Skin epidermis (tissue), 12 donors: ENCODE measurements around the gene CALU.
A peak's percentile ranks its signal among the peaks of the same experiment; 100 is the strongest.

Experiments
- H3K27ac ChIP-seq, 21 experiments: fragments of 200-600 bp; sonication (generic) in 11 of 21; one replicate each; pipeline ENCODE4 v1.5.0; 2020; ENCODE audit warnings: mild to moderate bottlenecking in 3 of 21, inconsistent platforms in 2 of 21, moderate library complexity in 2 of 21
- H3K4me3 ChIP-seq, 7 experiments: fragments of 200-600 bp; sonication (generic) in 2 of 7; one replicate each; pipeline ENCODE4 v1.5.0; 2020; ENCODE audit warnings: inconsistent platforms in 2 of 7, mild to moderate bottlenecking in 2 of 7, moderate library complexity in 1 of 7

CALU gene

DNA sequence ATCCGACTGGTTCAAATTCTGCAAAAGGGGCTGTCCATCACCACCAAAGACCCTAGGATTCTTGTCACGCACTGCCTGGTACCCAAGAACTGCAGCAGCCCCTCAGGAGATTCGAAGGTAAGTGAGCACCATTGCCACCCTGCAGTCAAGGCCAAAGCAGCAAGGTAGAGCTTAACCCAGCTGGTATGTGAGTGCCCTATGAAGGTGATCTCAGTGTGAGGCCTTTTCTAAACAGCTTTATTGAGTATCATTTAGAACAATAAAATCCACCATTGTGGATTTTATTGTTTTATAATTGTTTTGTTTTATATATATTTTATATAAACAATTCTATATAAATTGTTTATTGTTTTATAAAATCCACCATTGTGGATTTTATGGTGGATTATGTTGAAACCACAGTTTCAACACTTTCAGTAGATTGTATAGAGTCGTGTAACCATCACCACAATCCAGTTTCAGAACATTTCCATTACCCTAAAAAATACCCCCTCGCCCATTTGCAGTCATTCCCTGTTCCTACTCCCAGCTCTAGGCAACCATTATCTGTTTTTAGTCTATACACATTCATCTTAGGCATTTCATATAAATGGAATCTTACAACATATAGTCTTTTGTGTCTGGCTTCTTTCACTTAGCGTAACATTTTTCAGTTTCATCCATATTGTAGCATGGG lies 20.1 kb upstream of the CALU start:
- H3K27ac ChIP-seq: no peak overlapping the region
- no peak overlapping the region for H3K4me3 ChIP-seq

DNA sequence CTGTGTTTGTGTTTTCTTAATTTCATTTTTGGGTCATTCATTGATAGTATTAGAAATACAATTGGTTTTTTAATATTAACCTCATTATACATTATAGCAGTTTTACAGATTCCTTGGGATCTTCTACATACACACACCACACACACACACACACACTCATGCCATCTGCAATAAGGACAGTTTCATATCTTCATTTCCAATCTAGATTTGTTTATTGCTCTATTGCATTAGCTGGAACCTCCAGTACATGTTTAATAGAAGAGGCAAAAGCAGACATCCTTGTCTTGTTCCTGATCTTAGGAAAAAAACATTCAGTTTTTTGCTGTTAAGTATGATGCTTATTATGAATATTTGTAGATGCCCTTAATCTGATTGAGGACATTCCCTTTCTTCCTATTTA lies 17.8 kb upstream of the CALU start:
- Histone ChIP-seq H3K27ac (no peak overlapping the region), H3K4me3 (no peak overlapping the region)

DNA sequence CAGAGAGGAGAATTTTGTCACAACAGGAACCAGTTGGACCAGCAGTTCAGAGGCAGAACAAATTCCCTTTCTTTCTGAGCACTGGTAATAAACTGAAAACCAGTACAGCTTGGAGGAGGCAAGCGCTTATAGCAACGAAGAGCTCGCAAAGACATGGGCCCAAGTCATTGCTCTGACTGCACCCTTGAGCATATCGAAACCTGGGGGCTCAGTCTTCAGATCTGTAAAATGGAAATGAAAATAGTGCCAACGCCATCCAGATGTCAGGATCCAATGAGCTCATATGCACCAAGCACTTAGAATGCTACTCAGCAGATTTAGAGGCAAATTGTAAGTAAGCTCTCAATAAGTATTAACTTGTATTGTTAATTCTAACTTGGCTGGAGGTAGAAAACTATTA lies 14.4 kb upstream of the CALU start:
- Histone ChIP-seq H3K27ac (no peak overlapping the region), H3K4me3 (no peak overlapping the region)

DNA sequence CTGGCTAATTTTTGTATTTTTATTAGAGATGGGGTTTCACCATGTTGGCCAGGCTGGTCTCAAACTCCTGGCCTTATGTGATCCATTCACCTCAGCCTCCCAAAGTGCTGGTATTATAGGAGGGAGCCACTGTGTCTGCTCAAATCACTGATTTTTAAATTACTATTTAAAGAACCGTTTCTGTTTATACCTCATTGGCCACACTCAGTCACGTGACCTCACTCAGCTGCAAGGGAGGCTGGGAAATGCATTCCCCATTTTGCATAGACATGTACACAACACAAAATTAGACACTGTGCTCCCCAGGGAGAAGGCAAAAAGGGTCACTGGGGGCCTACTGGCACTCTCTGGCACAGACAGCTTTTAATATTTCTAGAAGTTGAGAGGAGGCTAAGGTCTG lies 13.6 kb upstream of the CALU start:
- Histone ChIP-seq H3K27ac (no peak overlapping the region), H3K4me3 (no peak overlapping the region)

DNA sequence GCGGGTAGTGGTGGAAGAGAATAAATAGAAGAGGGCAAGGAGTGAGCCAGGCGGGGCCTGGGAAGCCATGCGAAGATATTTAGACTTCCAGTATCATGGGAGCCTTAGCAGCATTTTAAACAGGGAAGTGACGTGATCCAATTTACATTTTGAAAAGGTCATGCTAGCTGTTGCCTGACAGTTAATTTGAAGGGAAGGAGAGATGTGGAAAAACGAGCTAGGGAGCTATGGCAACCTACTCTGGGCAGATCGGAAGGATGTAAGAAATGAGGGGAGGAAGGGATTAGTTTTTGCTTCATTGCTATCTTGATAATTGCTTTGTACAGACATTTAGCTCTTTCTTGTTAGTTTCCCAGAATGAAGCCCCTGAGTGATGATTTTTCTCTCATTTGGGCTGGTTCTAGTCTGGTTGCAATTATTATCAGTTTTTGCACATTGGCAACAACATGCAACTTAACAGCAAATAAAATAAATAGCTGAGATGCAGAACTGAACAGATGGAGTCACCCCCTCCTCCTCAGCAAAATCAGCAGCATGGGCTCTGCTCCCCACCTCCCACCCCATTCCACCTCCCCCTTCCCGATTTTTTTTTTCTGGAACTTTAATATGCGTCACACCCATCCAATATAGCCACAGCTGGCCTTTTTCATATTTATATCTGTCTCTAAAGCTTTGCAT lies 13.0 kb upstream of the CALU start:
- H3K4me3 ChIP-seq: no peak overlapping the region

DNA sequence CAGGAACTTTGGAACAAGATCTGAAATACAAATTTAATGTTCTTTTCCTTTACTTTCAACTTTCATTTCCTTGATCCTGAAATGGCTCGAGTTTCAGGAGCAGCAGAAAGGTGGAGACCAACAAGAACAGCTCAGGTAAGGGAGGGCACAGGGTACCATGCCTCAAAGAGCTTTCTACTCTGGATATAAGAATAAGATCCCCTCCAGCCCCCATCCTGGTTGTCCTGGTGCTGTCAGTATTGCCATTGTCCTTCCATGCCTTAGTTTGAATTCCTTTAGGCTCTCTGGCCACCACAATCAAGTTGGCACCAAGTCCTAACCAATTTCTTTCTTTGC lies 12.5 kb upstream of the CALU start:
- Histone ChIP-seq H3K4me3 (no peak overlapping the region), H3K27ac (no peak overlapping the region)

More for the DNA sequence above, 13.0 kb upstream of the CALU start:
- no peak overlapping the region for H3K27ac ChIP-seq

DNA sequence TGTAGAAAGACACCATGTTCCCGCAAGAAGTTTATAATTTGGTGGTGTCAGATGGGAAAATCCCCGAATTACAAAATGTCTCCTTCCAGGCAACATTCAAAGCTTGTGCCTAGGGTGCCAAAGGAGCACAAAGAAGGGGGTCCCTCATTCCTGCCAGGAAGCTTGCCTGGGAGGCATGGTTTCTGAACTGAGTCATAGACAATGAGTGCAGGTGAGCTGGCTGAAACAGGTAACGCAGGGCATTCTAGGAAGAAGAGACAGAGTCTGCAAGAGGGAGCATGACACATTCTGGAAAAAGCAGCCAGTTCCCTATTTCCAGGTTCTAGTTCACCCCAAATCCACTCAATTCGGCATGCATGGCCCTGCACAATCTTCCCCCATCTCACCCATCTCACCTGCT lies 11.9 kb upstream of the CALU start:
- Histone ChIP-seq H3K27ac (peak overlapping the region in 1 of 21 experiments; percentile 14), H3K4me3 (no peak overlapping the region)

DNA sequence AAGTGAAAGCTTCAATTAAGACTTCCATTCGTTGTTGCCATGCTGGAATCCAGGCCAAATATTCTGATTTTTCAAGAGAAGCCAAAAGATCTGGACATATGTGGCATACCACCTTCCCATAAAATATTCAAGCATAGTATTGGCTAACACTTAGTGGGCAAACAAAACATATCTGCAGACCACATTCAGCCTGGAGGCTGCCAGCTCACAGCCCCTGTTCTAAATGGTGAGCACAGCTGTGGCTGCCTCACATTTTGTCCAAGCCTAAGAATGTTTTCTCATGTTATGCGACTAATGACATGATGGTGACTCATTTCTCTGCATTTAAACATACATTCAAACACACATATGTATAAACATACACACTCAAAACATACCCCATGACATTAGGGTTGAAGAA lies 10.6 kb upstream of the CALU start:
- Histone ChIP-seq H3K27ac (no peak overlapping the region), H3K4me3 (no peak overlapping the region)

DNA sequence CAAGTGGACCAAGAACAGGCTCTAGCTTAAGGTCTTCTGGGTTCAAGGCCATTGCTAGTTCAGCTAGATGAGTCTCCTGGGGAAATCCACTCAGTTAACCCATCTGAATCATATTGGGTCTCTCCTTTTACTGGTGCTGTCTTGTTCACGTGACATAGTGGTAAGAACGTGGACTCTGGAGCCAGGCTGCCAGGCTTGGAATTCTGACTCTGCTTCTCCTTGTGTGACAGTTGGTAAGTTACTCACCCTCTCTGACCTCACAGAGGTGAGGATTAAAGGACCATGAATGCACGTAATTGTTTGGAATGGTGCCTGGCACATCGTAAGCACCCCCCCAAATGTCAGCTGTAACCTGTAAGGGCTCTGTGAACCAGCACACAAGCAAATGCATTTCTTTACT lies 9.7 kb upstream of the CALU start:
- Histone ChIP-seq H3K27ac (no peak overlapping the region), H3K4me3 (no peak overlapping the region)

DNA sequence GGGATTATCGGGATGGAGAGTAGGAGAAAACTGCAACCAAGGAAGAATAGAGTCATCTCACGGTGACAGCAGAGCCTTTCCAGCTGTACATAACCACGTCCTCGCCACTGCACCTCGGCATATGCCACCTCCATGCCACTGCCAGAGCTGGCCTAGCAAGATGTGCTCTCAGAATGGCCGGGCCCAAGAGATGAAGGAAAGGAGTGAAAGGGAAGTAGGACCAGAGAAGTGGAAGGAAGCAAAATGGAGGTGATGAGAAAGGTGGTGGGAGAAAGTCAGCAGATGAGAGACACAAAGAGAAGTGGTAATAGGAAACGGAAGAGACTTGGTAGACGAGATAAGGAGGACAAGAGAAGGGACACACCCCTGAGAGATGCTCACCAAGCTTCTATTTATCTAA lies 8.0 kb upstream of the CALU start:
- H3K4me3 ChIP-seq: no peak overlapping the region

DNA sequence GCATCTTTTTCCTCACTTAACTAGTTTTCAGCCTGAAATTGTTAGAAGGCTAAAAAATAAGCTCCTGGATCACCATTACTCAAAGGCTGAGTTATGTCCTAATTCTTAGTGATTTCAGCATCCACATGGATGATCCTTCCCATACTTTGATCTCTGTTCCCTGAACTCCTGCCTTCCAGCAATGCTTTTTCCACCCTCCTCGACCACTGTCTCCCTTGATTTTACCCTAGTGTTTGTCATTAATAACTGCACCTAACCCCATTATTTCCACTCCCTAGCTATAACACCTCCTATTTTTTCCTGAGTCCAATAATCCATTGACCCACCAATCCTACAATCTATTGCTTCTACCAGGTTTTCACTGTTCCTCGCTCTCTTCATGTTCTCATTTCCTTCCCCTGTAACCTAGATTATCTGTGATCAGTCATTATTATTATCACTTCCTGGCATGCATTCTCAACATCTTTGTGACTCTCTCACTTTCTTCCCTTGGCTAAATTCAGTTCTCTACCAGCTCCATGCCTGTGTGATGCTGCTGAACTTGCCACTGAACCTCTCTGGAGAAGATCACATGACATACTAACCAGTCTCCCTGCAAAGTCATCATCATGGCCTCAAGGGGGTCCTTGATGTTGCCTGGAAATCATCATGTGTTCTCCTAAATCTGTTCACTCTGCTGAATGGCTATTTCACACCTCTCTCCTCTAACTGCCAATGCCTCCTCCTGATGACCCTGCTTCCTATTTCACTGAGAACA lies 6.5 kb upstream of the CALU start:
- H3K27ac ChIP-seq: no peak overlapping the region
- H3K4me3 ChIP-seq: no peak overlapping the region

More for the DNA sequence above, 8.0 kb upstream of the CALU start:
- no peak overlapping the region for H3K27ac ChIP-seq

DNA sequence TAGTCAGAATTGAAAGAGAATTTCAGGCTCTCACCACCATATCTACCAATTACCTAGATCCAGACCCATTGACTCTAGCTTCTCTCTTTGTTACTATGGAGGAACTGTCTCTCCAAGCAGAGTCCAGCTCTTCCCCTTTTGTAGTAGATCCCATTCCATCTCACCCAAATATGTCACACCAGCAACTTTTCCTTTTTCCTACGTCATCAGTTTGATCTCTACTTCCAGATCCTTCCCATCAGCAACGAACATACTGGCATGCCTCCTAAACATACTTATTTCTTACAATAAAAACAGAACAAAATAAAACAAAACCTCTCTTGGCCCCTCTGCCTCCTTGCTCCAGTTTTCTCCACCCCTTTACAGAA lies 5.9 kb upstream of the CALU start:
- no peak overlapping the region for H3K27ac ChIP-seq
- H3K4me3 ChIP-seq: no peak overlapping the region

DNA sequence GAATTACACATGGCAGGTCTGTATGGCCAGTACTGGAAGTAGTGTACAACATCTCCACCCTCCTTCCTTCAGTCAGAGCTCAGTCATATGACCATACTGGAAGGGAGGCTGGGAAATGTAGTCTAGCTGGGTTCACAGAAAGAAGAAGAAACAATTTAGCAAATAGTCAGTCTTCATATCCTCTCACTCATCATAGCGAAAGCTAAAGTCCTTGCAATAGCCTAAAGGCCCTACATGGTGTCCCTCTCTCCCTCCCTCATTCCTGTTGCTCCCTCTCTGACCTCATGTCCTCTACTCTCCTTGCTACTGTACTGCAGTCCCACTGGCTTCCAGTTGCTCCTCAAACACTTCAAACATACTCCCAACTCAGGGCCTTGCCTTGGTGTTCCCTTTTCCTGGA lies 4.3 kb upstream of the CALU start:
- no peak overlapping the region for H3K27ac ChIP-seq
- no peak overlapping the region for H3K4me3 ChIP-seq

DNA sequence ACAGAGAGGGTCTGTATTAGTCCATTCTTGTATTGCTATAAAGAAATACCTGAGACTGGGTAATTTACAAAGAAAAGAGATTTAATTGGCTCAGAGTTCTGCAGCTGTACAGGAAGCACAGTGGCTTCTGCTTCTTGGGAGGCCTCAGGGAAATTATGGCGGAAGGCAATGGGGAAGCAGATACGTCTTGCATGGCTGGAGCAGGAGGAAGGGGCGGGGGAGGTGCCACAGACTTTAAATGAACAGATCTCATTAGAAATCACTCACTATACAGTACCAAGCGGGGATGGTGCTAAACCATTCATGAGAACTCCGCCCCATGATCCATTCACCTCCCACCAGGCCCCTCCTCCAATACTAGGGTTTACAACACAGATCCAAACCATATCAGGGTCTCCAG lies 3.7 kb upstream of the CALU start:
- no peak overlapping the region for H3K4me3 ChIP-seq

DNA sequence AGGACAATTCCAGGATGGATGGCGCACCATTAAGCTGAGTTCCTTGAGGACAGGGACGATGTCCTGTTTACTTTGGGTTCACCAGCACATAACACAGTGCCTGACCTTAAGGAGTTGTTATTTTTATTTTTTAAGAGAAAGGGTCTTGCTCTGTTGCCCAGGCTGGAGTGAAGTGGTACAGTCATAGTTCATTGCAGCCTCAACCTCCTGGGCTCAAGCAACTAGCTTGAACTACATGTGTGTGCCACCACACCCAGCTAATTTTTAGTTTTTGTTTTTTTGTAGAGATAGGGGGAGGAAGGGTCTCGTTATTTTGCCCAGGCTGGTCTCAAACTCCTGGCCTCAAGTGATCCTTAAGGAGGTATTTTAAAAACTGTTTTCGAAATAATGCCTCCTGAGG lies 1.7 kb upstream of the CALU start:
- Histone ChIP-seq H3K4me3 (no peak overlapping the region), H3K27ac (peak overlapping the region in 1 of 21 experiments; percentile 94)

More for the DNA sequence above, 3.7 kb upstream of the CALU start:
- no peak overlapping the region for H3K27ac ChIP-seq

DNA sequence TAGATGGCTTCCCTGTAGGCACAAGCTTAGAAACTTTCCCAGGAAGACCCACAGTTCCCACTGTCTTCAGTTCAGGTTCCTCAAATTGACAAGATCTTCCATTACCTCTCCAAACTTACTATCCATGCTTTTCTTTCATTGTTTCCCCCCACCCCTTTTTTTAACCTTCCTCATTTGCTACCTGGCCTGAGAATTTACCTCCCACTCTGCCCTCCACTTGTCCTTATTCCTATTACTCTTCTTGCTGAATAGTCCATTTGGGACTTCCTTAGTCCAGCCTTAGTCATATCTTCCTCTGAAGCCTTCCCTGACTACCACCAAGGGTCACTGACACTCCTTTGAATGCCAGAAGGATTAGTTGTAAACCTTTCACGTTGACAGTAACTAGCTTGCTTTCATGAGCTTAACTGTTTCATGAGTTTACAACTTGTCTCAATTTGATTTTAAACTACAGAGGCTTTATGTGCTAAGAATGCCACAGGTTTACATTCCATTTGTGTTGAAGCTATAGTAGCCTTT lies 1.2 kb upstream of the CALU start:
- Histone ChIP-seq H3K27ac (peak overlapping the region in 12 of 21 experiments; percentile 77 to 97 (median 89)), H3K4me3 (no peak overlapping the region)

DNA sequence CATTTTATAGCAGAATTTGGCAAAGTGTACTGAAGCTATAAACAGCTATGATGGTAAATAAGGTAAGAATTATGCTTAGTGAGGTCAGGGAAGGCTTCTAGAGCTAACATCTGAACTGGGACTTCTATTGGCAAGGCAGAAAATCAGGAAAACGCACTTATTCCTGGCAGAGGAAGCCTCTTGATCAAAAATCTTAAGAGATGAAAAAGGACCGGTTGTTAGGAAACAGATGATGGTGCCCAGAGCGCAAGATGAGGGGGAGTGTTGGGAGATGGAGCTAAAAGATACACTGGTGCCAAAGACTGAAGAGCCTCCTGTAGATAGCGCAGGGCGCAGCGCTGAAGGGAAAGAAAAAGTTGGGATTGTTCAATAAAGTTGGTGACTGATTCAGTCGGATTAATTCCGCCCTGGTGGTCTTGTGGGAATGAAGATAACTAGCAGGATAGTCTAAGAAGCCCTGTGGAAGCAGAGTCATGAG lies 550 bp upstream of the CALU start:
- H3K27ac ChIP-seq: peak overlapping the region in 20 of 21 experiments; percentile 69 to 97 (median 88)
- peak overlapping the region; percentile 77 to 99 (median 96) for H3K4me3 ChIP-seq

DNA sequence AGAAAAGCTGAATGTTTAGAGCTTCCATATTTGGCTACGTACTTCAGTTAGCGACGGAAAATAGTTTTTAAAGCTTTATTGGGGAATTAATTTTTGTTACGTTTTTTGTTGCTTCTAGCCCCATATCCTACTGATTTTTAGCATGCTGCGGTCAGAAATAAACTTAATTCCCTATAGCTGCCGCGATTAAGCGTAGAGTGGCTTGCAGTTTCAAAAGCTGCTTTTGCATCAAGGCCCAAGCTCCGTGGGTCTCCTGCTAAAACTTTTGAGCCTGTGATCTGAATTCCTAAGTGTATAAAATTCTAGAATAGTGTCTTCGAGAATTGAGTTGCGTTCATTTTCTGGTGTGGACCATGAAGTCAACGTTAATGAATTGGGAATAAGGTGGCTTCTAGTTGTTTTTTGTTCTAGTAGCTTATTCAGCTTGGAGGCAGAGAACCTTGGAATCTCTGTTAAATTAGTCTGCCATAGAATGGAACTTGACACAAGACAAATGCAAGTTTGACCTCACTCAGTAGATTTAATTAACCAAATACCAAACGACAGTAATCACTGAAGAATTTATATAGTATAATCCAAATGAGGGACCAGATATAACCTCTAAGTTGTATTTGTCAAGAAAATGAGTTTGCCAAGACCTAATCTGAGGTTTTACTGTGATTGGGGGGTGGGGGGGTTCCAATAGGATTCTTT lies 977 bp downstream of the CALU start:
- Histone ChIP-seq H3K4me3 (peak overlapping the region; percentile 77 to 99 (median 96)), H3K27ac (peak overlapping the region in 20 of 21 experiments; percentile 69 to 97 (median 91))

DNA sequence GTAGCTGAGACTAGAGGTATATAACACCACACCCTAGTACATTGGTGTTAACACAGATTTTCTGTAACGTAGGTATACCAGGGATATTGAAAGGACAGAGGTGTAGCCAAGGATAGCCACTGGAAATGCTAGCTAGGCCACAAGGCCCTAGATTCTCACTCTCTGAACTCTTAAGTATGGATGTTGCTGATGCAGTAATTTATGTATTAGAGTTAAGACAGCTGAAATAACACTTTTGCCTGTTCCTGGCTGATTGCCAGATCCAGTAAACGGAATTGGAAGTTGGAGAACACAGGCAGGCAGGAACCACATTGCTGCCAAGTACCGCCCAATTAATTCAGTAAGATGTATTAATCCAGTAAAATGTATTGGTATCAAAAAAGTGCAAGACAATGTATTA lies 1.8 kb downstream of the CALU start:
- Histone ChIP-seq H3K4me3 (peak overlapping the region in 5 of 7 experiments; percentile 87 to 99 (median 98)), H3K27ac (peak overlapping the region in 7 of 21 experiments; percentile 6 to 97 (median 91))

DNA sequence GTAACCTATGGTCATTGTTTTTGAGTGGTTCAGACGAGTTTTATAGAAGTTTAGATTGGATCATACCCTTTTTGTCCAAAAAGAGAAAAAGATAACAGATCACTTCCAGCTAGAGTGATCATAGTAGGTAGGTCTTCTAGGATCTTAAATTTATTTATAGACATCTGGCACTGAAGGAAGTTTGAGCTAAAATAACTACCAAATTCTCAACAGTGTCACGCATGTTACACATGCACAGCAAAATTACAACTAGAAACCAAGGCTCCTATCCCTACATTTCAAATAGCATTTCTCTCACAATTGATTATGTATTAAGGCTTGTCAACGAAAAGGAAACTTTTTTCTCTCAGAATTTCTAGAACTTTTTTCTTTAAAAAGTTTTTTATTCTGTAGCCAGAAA lies 2.3 kb downstream of the CALU start:
- Histone ChIP-seq H3K4me3 (peak overlapping the region in 1 of 7 experiments; percentile 99), H3K27ac (peak overlapping the region in 4 of 21 experiments; percentile 6 to 97 (median 51))
